Middle frontal gyrus (tissue), 1 donor: ENCODE results near the gene MYO3A.
"Not testable (repeated sequence)": the region's sequence is repeated elsewhere in the genome, so short reads cannot be mapped to it uniquely, and the experiment has no call there.

Experiments used
- DNase-seq: peaks from one replicate; pipeline ENCODE4 v3.0.0-alpha.2; 2015; ENCODE audit warnings: low spot score; ENCODE audit errors: extremely low spot score

MYO3A gene

DNA sequence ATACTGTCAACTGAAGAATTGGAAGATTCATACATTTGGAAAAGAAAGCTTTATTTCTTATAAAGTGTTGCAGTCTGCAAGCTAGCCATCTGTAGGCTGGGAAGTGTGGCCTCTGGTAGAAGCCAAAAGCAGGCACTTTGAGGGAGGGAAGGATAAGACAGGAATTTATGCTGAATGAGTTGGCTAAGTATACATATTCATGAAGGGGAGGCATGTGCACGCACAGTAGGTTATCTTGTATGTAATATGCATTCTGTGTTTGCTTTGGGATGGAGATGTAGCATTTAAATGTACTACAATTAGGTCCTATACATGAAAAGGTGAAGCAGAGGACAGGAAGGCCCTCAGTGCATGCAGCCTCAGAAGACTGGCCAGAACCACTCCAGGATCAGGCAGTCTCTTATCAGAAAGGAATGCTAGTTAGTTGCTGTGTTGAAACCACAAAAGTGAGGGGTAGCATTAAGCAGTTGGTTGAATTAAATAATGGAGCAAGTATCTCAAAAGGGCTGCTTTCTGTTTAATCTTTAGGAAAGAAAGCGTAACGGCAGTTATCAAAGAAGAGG is 40.9 kb downstream of the MYO3A start:
- DNase-seq = no peak

DNA sequence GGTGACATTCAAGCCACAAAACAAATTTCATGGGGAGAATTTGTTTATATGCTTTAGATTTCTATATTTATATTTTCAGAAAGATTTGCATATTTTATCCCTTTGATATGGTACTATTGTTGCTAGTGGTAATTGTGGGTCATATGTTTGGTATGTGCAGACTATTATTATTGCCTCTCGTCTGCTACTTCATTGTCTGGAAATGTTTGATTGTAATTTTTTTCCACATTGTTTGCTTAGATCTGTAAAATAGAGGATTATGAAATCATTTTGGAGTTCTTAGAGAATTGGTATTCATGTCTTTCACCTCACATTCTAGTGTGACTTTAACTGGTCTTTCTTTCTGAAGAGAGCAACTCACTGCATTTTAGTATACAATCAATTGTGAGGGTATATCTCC is 44.7 kb downstream of the MYO3A start:
- DNase-seq = no peak

DNA sequence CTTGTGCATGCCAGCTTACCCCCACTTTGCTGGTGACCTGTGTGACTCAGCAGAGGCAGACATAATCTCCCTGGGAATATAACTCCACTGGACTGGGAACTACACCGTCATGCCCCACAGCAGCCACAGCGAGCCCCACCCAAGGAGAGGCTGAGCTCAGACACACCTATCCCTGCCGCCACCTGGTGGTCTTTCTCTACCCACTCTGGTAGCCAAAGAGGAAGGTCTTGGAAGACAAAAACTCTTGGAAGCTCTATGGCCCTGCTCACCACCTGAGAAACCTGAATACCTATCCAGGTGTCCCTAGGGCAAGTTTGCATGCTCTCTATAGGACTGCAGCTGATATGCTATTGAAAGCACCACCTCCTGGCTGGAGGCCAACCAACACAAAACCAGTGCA is 48.1 kb downstream of the MYO3A start:
- no peak for DNase-seq

DNA sequence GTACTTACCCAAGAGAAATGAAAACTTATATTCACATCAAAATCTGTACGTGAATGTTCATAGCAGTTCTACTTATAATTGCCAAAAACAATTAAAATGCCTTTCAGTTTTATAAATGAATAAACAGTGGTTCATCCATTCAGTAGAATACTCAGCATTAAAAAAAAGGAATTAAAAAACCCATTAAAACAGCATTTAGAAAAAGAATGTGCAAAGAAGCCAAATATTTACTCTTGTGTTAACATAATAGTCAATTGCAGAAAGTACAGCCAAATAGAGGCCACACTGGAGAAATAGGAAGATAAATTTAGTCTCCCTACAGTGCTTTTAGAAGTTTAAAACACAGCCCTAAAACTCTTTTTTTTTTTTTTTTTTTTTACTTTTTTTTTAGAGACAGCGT is 54.6 kb downstream of the MYO3A start:
- DNase-seq = no peak

DNA sequence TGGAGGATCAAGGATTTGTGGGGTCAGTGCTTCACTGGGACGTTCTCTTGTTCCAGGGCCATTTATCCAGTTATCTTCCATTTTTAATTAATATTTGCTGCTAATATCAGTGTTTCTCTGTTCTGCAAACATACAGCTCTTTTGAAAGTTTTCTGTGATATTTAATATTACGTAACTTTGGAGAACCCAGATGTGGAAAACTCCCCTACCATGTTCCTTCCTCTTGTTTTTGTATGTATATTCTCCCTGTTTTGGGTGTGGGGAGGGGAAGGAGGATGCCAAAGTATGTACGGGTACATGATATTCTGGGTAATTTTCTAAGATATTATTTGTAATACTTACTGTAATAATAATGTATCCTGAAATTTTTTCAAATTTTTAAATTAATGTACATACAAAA is 55.9 kb downstream of the MYO3A start:
- no peak for DNase-seq

DNA sequence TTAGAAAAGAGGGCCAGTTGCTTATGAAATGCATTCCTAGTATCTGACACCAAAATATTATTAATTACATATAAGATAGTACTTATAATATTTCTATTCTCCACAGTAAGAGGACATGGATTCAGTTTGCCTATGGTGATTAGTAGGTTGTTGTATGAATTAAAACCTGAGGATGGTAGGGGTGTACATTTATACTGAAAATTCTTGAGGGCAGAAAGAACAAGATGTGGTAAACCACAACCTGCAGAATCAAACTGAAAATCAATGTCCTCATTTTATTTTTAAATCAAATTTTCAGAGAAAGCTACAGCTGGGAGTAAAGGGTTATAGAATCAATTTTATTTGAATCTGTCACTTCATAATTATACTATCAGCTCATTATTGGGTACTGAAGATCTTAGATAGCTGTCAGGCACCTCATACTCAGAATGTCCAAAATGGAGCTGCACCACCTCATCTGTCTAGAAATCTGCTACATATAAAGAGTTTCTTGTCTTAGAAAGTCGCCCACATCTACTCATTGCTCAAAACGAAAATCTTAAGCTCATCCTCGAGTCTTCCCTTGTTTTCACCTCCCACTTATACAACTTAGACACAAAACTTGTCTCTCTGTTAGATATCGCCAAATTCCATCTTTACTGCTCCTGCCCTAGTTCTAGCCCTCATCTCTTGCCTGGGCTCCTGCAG is 65.4 kb downstream of the MYO3A start:
- no peak for DNase-seq

DNA sequence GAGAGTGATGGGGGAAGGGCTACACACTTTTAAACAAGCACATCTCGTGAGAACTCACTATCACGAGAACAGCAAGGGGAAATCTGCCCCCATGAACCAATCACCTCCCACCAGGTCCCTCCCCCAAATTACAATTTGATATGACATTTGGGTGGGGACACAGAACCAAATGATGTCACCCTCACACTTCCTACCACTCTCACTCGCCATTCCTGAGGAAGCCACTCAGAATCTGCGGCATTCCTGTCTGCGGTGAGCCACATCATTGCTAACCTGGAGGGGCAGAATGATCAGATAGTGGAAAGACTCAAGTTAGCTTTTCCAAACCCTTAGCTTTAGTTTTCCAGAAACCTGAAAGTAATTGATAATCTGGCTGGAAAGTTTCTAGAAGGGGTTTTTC is 66.9 kb downstream of the MYO3A start:
- DNase-seq = no peak

DNA sequence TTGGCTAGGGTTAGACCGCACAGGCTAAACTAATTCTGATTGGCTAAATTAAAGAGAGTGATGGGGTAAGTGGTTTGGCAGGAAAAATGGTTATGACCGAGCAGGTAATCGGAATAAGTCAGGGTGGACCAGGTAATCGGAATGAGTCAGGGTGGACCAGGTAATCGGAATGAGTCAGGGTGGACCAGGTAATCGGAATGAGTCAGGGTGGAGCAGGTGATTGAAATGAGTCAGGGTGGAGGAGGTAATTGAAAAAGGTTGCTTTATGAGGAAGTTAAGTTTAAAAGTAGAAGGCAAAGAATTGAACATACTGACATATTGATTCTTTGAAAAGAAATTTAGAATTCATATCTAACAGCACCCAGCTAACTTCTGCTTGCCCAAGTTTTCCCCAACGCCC is 68.4 kb downstream of the MYO3A start:
- DNase-seq = not testable (repeated sequence)

DNA sequence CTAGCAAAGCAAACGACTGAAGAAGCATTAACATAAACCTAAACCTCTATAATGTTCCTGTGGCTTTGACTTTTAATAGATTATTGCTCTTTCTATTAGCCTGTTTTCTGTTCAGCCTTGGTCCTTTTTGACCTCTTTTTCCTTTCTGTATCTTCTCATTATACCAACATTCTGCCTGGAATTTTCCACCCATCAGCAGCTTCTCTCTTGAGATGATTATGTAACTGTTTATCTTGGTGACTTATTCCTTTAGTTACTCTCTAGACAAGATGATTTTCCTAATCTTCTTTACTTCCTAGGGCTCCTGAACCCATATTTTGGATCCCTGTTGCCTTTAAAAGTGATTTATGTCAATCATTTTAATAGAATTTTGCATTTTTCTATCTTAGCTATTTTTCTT is 81.1 kb downstream of the MYO3A start:
- DNase-seq = no peak

DNA sequence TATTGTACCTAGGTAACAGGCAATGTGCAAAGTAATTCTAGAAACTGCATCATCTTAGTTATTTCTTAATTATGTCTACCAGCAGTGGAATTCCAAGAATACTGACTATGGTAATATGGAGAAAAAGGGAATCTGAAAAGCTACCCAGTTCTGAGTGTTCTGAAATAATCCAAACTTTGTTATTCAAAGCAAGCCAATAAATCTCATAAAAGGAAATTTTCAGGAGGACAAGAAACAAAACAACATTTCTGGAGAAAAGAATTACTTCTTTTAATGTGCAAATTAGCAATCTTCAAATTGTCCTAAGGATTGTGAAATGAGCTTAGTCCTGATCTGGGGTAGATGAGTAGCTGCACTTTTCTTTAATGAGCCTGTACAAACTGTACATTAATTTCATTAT is 88.8 kb downstream of the MYO3A start:
- DNase-seq = no peak

DNA sequence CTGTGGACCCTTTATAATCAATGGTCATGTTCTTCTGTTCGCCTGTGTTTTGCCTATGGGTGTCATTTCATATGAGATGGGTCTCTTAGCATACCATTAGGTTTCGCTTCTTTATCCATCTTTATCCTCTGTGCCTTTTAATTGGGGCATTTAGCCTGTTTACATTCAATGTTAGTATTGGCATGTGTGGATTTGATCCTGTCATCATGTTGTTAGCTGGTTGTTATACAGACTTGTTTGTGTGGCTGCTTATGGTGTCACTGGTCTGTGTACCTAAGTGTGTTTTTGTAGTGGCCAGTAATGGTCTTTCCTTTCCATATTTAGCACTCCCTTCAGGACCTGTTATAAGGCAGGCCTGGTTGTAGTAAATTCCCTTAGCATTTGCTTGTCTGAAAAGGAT is 90.3 kb downstream of the MYO3A start:
- DNase-seq = no peak

DNA sequence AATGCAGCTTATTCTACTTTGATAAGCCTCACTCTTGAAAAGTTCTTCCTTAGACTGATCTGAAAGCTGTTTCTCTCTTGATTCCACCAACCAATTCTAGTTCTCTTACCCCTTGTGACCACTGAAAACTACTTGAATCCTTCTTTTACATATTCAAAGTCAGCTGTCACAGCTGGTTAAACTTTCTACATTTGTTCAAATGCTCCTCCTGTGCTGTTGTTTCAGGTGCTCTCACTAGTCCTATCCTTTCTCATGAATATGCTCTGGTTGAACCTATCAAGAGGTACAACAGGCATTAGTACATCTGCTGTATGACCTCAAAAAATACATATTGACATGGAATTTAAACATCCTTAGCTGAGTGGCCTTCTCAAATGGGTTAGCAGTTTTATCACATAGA is 91.5 kb downstream of the MYO3A start:
- no peak for DNase-seq

DNA sequence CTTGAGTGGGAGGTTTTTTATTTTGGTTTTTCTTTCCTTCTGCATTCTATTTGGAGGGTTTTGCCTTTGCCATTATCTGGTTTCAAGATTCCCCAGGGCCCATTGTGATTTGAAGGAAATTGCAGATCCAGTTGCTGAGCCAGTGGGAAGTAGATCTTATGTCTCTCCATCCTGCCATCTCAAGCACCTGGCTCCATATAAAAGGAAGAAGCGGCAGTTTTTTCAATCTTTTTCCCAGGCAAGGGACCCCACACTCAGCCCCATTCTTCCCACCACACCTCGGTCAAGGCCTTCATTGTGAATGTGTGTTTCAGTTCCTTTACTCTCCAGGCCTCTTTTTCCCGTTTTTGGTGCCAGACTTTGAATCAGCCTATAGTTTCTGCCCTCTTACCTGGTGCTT is 95.8 kb downstream of the MYO3A start:
- no peak for DNase-seq

DNA sequence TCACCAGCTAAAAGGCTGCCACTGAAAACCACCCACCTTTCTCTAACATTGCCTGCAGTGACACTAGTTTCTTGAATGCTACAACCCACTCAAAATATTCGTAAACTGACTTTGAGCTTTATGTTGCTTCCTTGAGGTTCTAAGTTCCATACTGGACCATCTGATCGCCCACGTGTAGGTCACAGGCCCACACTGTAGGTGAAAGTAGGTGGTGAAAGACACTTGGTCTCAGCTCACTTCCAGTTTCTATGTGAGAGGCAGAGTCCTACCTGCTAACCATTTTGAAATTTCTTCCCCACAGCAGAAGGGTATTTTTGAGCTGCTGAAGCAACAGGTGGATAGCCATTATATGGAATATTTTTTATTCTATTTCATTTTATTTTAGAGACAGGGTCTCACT is 97.3 kb downstream of the MYO3A start:
- no peak for DNase-seq

DNA sequence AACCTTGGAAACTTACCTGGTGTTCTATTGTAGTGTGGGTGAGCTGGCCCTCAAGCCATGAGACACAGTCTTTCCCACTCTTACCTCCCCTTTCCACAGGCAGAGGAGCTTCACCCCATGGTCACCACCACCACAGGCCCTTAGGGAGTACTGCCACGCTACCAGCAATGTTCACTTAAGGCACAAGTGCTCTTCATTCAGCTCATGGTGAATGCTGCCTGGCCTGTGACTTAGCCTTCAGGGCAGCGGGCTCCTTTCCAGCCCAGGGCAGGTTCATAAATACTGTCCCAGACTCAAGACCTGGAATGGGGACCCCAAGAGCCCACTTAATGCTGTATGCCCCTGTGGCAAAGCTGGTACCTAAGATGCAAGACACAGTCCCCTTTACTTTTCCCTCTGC is 109.4 kb downstream of the MYO3A start:
- no peak for DNase-seq

DNA sequence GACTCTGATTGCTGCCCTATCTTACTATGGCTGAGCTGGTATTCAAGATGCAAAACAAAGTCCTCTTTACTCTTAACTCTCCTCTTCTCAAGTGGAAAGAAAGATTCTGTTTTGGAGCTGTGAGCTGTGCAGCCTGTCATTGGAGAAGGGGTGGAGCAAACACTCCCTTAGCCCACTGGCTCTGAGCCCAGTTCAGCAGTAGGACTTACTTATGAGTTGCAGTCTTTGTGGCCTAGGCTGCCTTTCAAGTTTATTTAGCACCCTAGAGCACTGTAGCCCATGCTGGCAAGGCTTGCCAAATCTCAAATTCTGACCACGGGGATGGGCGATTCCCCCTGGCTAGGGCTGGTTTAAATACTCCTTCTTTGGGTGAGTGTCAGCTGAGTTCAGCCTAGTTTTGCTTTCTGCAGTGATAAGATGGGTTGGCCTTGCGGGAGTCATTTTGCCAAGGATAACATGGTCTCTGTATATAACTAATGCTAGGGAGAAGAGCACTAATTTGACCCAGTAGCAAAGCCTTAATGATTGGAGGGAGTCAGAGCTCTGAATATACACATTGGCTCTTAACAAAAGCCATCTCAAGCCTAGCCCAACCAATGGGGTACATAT is 110.2 kb downstream of the MYO3A start:
- no peak for DNase-seq

DNA sequence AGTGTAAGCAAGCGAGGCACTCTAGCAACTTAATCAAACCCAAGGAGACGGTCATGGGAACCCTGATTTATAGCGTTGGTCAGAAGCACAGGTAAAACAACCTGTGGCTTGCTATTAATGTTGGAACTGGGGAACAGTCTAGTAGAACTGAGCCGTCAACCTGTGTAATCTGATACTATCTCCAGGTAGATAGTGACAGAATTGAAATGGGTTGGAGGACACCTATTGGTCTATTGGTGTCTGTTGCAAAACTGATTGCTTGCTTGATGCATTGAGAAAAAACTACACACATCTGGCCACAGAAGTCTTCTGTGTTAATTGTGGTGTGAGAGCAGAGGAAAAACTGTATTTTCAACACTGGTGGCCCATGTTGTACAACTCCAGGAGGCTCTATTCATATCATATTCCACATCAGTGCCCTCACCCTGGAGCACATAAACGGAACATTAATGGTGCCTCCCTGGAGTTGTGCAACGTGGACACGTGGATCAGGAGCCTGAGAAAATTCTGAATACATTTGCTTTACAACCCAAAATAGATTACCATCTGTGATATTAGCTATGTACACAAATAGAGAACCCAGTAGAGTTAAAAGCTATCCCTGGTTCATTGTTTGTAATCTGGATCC is 112.2 kb downstream of the MYO3A start:
- DNase-seq = no peak

DNA sequence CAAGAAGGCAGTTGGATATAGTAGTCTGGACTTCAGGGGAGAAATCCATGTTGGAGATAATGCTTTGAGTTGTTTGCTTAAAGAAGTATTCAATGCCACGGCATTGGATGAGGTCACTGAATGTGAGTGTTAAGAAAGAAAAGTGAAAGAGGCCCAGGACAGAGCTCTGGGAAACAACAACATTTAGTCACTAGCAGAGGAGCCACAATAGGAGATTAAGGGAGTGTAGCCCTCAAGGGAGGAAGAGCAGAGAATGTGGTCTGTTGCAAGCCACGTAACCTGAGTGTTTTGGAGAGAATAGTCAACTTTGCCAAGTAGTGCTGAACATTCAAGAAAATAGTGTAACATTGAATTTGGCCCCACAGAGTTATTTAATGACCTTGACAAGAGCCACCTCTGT is 114.7 kb downstream of the MYO3A start:
- no peak for DNase-seq

DNA sequence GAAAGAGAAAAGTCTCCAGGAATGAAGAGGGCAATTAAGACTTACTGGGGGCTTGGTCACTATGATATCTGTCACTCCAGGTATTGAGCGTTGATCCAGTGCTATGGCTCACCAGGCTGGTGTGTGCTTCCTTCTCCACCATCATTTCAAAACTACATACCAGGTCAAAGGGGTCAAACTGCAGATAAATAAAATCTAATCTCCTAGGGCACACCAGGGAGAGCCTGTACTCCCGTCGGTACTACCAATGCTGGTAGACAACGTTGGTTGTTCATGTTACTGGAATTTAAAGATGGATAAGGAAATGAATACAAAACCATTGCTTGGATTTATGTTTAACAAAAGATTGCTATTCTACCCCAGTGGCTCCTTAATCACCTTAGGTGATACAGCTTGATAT is 118.3 kb downstream of the MYO3A start:
- DNase-seq = no peak

DNA sequence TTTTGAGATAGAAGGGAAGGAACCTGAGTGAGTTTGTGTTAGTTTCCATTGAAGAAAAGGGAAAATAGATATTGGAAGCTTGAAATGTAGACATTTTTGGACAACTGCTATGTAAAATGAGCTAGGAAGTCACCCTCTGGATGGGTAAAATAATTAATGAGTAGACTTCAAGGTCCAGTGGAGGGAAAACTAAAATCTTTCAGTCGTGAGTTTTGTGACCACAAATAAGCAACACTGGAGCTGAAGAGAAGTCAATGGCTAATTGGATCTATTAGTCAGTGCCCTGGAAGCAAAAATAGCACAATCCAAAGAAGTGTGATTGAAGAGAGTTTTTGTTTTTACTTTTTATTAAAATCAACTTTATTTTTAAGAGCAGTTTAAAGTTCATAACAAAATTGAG is 123.4 kb downstream of the MYO3A start:
- no peak for DNase-seq

DNA sequence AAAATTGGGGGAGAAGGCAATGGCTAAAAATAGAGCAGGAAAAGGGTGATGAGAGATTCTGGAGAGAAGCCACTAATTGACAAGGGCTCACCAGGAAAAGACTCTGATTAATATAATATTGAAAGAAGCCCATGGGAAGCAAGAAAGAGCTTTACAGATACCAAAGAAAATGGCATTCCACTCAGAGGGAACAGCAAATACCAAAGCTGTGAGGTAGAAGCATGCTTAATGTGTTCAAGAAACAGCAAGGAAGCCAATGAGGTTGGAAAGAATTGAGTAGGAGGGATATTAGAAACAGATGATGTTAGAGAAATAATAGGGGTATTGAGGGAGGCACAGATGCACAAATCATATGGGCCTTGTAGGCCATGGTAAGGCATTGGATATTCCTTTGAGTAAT is 130.1 kb downstream of the MYO3A start:
- no peak for DNase-seq

DNA sequence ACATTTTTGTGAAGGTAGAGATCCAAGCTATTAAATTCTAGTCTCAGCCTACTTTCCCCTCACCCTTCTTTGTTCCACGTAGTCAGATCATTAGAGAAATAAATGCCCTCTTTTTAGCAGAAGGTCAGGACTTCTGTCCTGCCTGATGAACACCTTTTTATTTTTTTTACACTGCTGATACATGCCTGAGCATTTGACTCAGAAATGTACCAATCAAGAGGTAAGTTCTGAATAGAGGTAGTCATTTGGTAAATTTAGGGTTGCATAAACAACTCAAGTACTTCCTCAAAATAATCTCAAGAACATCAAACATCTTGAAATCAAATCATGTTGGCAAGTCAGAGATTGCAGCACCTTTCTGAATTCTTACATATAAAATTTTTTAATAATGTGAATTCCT is 133.7 kb downstream of the MYO3A start:
- no peak for DNase-seq

DNA sequence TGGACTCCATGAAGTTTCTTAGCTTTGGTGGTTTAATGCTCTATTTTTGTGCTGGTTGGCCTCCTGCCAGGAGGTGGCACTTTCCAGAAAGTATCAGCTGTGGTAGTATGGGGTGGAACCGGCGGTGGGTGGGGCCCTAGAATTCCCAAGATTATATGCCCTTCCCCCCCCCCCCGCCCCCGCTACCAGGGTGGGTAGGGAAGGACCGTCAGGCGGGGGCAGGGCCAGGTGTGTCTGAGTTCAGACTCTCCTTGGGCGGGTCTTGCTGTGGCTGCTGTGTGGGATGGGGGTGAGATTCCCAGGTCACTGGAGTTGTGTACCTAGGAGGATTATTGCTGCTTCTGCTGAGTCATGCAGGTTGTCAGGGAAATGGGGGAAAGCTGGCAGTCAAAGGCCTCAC is 146.9 kb downstream of the MYO3A start:
- not testable (repeated sequence) for DNase-seq
